ENCODE results near the gene DIP2C. TPM values are rescaled to one million over a fixed set of nuclear protein-coding genes. Genes with fewer than 3 reads are reported as not detected.

The DIP2C gene
- total RNA-seq, 1 donor from 2014 or later = 23.1 TPM

DNA sequence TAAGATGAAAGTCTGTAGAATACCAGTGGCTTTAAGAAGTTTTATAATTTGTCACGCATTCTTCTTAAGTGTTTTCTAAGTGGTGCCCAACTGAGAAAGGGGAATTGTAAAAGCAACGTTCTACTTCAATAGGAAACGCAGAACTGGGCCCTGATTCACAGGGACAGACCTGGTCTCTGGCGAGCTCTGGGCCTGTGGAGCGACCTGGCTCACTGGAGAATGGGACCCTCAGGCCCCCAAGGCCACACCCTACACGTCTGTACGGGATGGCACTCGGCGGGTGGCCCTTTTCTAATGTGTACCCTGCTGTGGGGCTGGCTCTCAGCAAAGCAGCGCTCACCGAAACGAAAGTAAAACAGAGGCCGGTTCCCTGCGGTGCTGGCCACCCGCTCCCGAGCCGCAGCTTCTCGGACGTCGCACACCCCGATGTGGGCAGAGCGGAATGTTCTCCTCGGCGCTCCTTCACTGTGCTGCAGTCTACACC is 205.0 kb downstream of the DIP2C start:
- peaks cover 29% of the 10 kb centered on the region for H3K4me1 Mint-ChIP-seq (ENCODE audit: unreplicated experiment)
- no peaks in the 10 kb centered on the region for H3K9me3 Mint-ChIP-seq
- peaks cover 13% of the 10 kb centered on the region for H3K36me3 Mint-ChIP-seq
- H3K4me3 Mint-ChIP-seq = no peak overlapping the region
- H3K27ac Mint-ChIP-seq = no peak overlapping the region
- no peaks in the 10 kb centered on the region for H3K27me3 Mint-ChIP-seq
- TF ChIP-seq, protein P1, sequence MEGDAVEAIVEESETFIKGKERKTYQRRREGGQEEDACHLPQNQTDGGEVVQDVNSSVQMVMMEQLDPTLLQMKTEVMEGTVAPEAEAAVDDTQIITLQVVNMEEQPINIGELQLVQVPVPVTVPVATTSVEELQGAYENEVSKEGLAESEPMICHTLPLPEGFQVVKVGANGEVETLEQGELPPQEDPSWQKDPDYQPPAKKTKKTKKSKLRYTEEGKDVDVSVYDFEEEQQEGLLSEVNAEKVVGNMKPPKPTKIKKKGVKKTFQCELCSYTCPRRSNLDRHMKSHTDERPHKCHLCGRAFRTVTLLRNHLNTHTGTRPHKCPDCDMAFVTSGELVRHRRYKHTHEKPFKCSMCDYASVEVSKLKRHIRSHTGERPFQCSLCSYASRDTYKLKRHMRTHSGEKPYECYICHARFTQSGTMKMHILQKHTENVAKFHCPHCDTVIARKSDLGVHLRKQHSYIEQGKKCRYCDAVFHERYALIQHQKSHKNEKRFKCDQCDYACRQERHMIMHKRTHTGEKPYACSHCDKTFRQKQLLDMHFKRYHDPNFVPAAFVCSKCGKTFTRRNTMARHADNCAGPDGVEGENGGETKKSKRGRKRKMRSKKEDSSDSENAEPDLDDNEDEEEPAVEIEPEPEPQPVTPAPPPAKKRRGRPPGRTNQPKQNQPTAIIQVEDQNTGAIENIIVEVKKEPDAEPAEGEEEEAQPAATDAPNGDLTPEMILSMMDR (conservative IDR thresholded peaks at IDR 0.05) = no peak
- peak; percentile 55 for DNase-seq (ENCODE audit: extremely low spot score, unreplicated experiment)

DNA sequence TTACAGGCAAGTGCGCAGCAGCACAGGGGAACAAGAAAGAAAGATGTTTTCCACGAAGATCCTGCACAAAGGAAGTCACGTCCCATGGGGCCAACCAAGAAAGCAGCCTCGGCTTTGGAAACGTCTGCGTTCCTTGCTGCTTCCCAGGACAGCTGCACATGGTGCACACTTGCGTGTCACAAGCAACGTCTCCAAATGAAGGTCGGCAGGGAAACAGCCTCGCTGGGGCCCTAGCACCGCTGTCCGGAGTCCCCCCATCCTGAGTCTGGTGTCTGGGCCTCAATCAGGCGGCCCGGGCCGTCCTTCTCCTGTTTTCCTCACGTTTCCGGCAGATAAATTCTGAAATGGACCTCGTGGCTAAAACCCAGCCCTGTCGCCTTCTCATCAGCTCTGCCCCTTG is 206.2 kb downstream of the DIP2C start:
- H3K36me3 Mint-ChIP-seq = peaks cover 18% of the 10 kb centered on the region
- H3K4me3 Mint-ChIP-seq = no peak overlapping the region
- peaks cover 31% of the 10 kb centered on the region for H3K4me1 Mint-ChIP-seq (ENCODE audit: unreplicated experiment)
- DNase-seq (ENCODE audit: extremely low spot score, unreplicated experiment) = peak; percentile 64
- TF ChIP-seq, protein P1 (conservative IDR thresholded peaks at IDR 0.05) = no peak
- no peaks in the 10 kb centered on the region for H3K27me3 Mint-ChIP-seq
- peaks cover 6% of the 10 kb centered on the region for H3K9me3 Mint-ChIP-seq
- no peak overlapping the region for H3K27ac Mint-ChIP-seq

DNA sequence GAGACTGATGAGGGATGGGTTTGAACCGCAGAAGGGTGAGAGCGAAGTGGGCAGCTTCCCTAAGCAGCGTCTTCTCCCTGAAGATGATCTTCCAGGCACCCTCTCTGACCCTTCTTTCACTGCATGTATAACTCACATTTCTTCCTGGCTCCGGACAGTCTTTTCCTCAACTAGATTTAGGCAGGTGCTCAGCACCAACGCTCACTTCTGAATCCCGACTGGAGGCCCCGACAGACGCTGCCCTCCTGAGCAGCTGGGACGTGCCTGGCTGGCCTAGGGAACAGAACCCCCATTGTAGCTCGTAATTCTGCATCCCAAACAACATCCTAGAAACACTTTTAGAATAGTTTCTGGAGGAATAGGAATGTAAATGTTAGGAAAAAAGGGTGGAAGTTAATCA is 206.6 kb downstream of the DIP2C start:
- Mint-ChIP-seq H3K4me3 (no peak overlapping the region), H3K36me3 (peaks cover 18% of the 10 kb centered on the region), H3K27me3 (no peaks in the 10 kb centered on the region), H3K4me1 (ENCODE audit: unreplicated experiment) (peaks cover 31% of the 10 kb centered on the region), H3K27ac (peak overlapping the region; percentile 48), H3K9me3 (peaks cover 6% of the 10 kb centered on the region)
- TF ChIP-seq, protein P1 (conservative IDR thresholded peaks at IDR 0.05) = no peak
- peak; percentile 24 for DNase-seq (ENCODE audit: extremely low spot score, unreplicated experiment)

DNA sequence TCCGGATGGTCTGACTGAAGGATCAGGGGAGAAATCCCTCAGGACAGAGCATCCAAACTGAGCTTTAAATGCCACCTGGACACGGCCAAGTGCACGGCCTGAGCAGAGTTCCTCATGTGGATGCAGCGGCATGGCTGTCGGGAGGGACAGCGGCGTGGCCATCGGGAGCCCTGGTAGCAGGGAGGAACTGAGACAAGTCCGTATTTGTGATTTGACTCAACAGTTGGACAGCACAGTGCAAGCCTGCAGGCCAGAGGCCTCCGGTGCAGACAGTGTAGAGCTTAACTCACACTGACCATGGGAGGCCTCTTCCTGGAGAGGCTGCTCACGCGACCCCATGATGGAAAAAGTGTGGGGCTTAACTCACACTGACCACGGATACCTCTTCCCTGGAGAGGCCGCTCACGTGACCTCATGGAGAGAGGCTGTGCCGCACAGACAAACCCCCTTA is 207.4 kb downstream of the DIP2C start:
- TF ChIP-seq, protein P1 (conservative IDR thresholded peaks at IDR 0.05) = no peak
- Mint-ChIP-seq H3K27ac (no peak overlapping the region), H3K36me3 (peaks cover 19% of the 10 kb centered on the region), H3K27me3 (no peaks in the 10 kb centered on the region), H3K4me3 (no peak overlapping the region), H3K4me1 (ENCODE audit: unreplicated experiment) (peaks cover 29% of the 10 kb centered on the region), H3K9me3 (peaks cover 6% of the 10 kb centered on the region)
- peak; percentile 44 for DNase-seq (ENCODE audit: extremely low spot score, unreplicated experiment)

DNA sequence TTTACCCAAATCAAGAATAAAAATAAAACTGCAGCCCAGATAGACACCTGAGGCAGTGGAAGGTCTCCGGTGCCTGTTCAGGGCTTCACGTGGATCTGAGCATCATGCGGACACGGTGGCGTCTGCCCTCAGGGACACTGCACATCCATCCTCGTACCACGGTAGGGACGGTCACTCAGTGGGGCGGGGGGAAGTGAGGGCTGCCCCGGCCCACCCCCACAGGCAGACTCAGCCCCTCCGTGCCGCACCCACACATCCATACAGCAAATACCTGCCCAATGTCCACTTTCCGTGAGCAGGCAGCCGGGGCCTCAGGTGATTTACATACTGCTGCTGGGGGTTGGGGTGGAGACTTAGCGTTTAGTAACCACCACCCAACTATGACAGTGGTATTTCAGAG is 207.8 kb downstream of the DIP2C start:
- TF ChIP-seq, protein P1 (conservative IDR thresholded peaks at IDR 0.05) = no peak
- H3K9me3 Mint-ChIP-seq = peaks cover 6% of the 10 kb centered on the region
- peaks cover 29% of the 10 kb centered on the region for H3K4me1 Mint-ChIP-seq (ENCODE audit: unreplicated experiment)
- peak; percentile 63 for DNase-seq (ENCODE audit: extremely low spot score, unreplicated experiment)
- peak overlapping the region; percentile 5 for H3K27ac Mint-ChIP-seq
- H3K27me3 Mint-ChIP-seq = no peaks in the 10 kb centered on the region
- H3K36me3 Mint-ChIP-seq = peaks cover 23% of the 10 kb centered on the region
- no peak overlapping the region for H3K4me3 Mint-ChIP-seq

Data from type B pancreatic cell (in vitro differentiated cells).